Activated CD4-positive, alpha-beta memory T cell treated with anti-CD3 and anti-CD28 coated beads for 36 hours (primary cell): ENCODE measurements around the gene ST8SIA6. TPM values are rescaled to one million over a fixed set of nuclear protein-coding genes. Genes with fewer than 3 reads are reported as not detected.

ENCODE experiments used
- CTCF ChIA-PET: fragments of 350-600 bp; sonication (Branson Sonifier 250); formaldehyde crosslinking; loops from one replicate; lab custom pipeline; 2021; ENCODE audit warnings: antibody characterized with exemption, inconsistent platforms; lab: Charles Lee
- POLR2A ChIA-PET: fragments of 350-600 bp; sonication (Branson Sonifier 250); formaldehyde crosslinking; loops from one replicate; lab custom pipeline; 2021; ENCODE audit warnings: antibody characterized with exemption; lab: Charles Lee
- DNase-seq: peaks from one replicate; pipeline ENCODE4 v3.0.0-alpha.2; 2020
- H3K27ac Mint-ChIP-seq: one replicate; pipeline ENCODE4 v1.8.0; 2021; ENCODE audit warnings: mixed read lengths
- H3K27me3 Mint-ChIP-seq: one replicate; pipeline ENCODE4 v1.8.0; 2021; ENCODE audit warnings: mixed read lengths
- H3K36me3 Mint-ChIP-seq: one replicate; pipeline ENCODE4 v1.8.0; 2021; ENCODE audit warnings: mixed read lengths
- H3K4me1 Mint-ChIP-seq: one replicate; pipeline ENCODE4 v1.8.0; 2021; ENCODE audit warnings: low read depth, mixed read lengths
- H3K4me3 Mint-ChIP-seq: one replicate; pipeline ENCODE4 v1.8.0; 2021; ENCODE audit warnings: mild to moderate bottlenecking, mixed read lengths
- H3K9me3 Mint-ChIP-seq: one replicate; pipeline ENCODE4 v1.8.0; 2021; ENCODE audit warnings: mixed read lengths
- intact Hi-C: fragments of 100-400 bp; cut with micrococcal nuclease; formaldehyde crosslinking; loops from one replicate; pipeline ENCODE4 v1.15.1; 2023
- total RNA-seq, 2 experiments: library from RNA; stranded (reverse); gene quantifications; one replicate each; pipeline ENCODE4 v1.2.3, GENCODE V29; 2021

Gene ST8SIA6
- total RNA-seq, 2 experiments from 2014 or later: 0.38 TPM; not detected in 1

DNA sequence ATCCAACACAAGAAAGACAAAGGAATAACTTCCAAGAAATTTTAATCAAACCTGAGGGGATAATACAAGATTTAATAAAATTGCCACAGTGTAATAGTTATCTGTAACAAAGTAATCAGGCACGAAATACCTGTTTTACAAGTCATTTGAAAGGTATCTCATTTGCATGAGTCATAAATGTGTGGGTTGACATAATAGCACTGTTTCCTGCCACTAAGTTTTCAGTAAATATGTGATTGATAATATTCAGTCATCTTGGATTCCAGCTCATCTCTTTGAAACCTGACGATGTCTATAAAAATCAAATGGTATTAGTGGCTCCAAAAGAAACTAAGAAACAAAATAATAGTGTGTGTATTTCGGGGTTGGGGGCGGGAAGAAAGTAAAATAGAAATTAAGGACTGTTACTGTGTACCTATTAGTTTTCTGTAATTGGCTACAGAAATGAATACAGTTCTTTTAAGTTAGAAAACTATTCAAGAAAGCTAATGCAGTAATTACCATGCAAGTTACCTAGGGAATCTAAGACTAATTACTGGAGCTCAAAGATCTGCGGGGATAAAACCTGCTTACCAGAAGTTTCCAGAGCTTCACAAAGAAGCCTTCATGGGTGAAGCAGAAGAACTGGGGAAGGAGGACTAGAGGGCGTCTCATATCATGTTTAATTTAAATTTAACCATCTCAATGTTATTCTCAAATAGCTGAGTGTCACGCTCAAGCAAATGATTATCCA, 100.7 kb downstream of the ST8SIA6 start:
- Mint-ChIP-seq H3K4me1 (peaks cover 12% of the 10 kb centered on the region), H3K36me3 (no peaks in the 10 kb centered on the region), H3K9me3 (peaks cover 3% of the 10 kb centered on the region), H3K27me3 (peaks cover 14% of the 10 kb centered on the region), H3K4me3 (no peak overlapping the region), H3K27ac (no peak overlapping the region)
- intact Hi-C loops: no loop called here
- ChIA-PET CTCF (interaction anchor here (2.6 kb wide), 1 partner anchor 22 kb away, joined by 13 read pairs; no protein-coding TSS in a partner anchor), POLR2A (no interaction called here)
- DNase-seq: no peak

- Mint-ChIP-seq H3K9me3 (peaks cover 3% of the 10 kb centered on the region), H3K36me3 (no peaks in the 10 kb centered on the region), H3K27me3 (peaks cover 10% of the 10 kb centered on the region), H3K27ac (no peak overlapping the region), H3K4me3 (no peak overlapping the region), H3K4me1 (peaks cover 12% of the 10 kb centered on the region)
- POLR2A ChIA-PET: no interaction called here
- CTCF ChIA-PET: interaction anchor here (2.6 kb wide), 1 partner anchor 24 kb away, joined by 13 read pairs; no protein-coding TSS in a partner anchor
- no peak for DNase-seq
- intact Hi-C loops: no loop called here
Measured at GRCh38 chr10:17352583-17352982, 101.8 kb downstream of the ST8SIA6 start.

- Mint-ChIP-seq H3K4me3 (no peak overlapping the region), H3K9me3 (peaks cover 3% of the 10 kb centered on the region), H3K27me3 (peaks cover 9% of the 10 kb centered on the region), H3K4me1 (peaks cover 12% of the 10 kb centered on the region), H3K36me3 (no peaks in the 10 kb centered on the region), H3K27ac (no peak overlapping the region)
- CTCF ChIA-PET: interaction anchor here (2.6 kb wide), 1 partner anchor 25 kb away, joined by 13 read pairs; no protein-coding TSS in a partner anchor
- no peak for DNase-seq
- intact Hi-C loops: no loop called here
- POLR2A ChIA-PET: no interaction called here
Measured at GRCh38 chr10:17351506-17351905, 102.9 kb downstream of the ST8SIA6 start.

DNA sequence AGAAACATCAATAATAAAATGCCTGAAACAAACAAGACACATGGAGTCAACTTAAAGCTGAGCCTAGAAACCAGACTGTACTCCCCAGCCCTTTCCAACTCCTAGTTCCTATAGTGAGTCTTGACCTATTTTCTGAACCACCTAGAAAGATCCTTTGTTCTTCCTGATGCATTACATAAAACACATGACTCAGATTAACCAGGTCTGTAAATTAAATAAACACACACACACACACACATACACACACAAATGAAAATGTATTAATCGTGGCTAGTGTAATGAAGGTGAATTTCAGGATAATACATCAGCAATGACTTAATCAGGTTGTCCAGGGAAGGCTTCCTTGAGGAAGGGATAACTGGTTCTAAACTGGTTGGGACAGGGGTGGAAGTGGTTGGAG, 104.7 kb downstream of the ST8SIA6 start:
- no peak overlapping the region for H3K4me3 Mint-ChIP-seq
- H3K4me1 Mint-ChIP-seq: peaks cover 12% of the 10 kb centered on the region
- DNase-seq: no peak
- H3K36me3 Mint-ChIP-seq: no peaks in the 10 kb centered on the region
- H3K27me3 Mint-ChIP-seq: peaks cover 9% of the 10 kb centered on the region
- peaks cover 3% of the 10 kb centered on the region for H3K9me3 Mint-ChIP-seq
- POLR2A ChIA-PET: no interaction called here
- intact Hi-C loops: no loop called here
- H3K27ac Mint-ChIP-seq: no peak overlapping the region
- CTCF ChIA-PET: no interaction called here

GRCh38 chr10:17348501-17349349, 105.7 kb downstream of the ST8SIA6 start:
- peaks cover 6% of the 10 kb centered on the region for H3K4me1 Mint-ChIP-seq
- ChIA-PET CTCF (no interaction called here), POLR2A (no interaction called here)
- no peak overlapping the region for H3K27ac Mint-ChIP-seq
- no peak overlapping the region for H3K4me3 Mint-ChIP-seq
- no peak for DNase-seq
- peaks cover 9% of the 10 kb centered on the region for H3K27me3 Mint-ChIP-seq
- H3K9me3 Mint-ChIP-seq: peaks cover 3% of the 10 kb centered on the region
- no peaks in the 10 kb centered on the region for H3K36me3 Mint-ChIP-seq
- intact Hi-C loops: no loop called here

DNA sequence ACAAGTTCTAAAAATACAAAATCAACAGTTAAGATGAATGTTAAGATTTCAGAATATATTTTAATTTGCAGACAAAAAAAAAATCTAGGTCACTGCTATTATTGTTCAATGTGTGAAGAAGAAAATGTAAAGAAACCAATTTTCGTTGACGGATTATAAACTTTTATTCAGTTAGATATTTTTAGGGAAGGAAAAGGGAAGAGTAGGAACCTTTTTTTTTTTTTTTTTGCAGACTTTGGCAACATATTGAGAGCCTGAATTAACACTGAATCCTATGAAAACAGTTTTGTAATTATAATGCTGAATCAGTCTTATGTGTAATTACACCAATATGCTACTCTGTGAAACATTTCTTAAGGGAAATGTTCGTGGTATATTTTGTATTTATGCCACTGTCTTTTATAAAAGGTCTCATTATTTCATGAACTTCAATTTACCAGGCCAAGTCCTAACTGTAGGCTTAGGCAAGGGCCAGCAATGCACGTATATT, 106.3 kb downstream of the ST8SIA6 start:
- peaks cover 9% of the 10 kb centered on the region for H3K27me3 Mint-ChIP-seq
- intact Hi-C loops: no loop called here
- ChIA-PET POLR2A (no interaction called here), CTCF (no interaction called here)
- H3K27ac Mint-ChIP-seq: no peak overlapping the region
- no peaks in the 10 kb centered on the region for H3K36me3 Mint-ChIP-seq
- H3K9me3 Mint-ChIP-seq: peaks cover 3% of the 10 kb centered on the region
- no peaks in the 10 kb centered on the region for H3K4me1 Mint-ChIP-seq
- no peak overlapping the region for H3K4me3 Mint-ChIP-seq
- DNase-seq: no peak

DNA sequence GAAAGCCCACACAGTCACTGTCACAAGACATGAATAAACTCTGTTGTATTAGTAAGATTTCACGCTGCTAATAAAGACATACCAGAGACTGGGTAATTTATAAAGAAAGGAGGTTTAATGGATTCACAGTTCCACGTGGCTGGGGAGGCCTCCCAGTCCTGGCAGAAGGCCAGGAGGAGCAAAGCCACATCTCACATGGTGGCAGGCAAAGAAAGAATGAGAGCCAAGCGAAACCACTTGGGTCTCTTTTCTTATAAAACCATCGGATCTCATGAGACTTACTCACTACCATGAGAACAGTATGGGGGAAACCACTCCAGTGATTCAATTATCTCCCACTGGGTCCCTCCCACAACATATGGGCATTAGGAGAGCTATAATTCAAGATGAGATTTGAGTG, 110.2 kb downstream of the ST8SIA6 start:
- Mint-ChIP-seq H3K27ac (no peak overlapping the region), H3K27me3 (peaks cover 2% of the 10 kb centered on the region), H3K4me1 (no peaks in the 10 kb centered on the region), H3K4me3 (no peak overlapping the region), H3K9me3 (peaks cover 19% of the 10 kb centered on the region), H3K36me3 (peaks cover 4% of the 10 kb centered on the region)
- no peak for DNase-seq
- intact Hi-C loops: no loop called here
- CTCF ChIA-PET: no interaction called here
- POLR2A ChIA-PET: no interaction called here

GRCh38 chr10:17343118-17343517, 111.3 kb downstream of the ST8SIA6 start:
- H3K27ac Mint-ChIP-seq: no peak overlapping the region
- CTCF ChIA-PET: interaction anchor here (0.6 to 1.3 kb wide), 2 partner anchors 34 to 371 kb away, joined by 3 read pairs; no protein-coding TSS in a partner anchor
- DNase-seq: no peak
- intact Hi-C loops: no loop called here
- POLR2A ChIA-PET: no interaction called here
- H3K9me3 Mint-ChIP-seq: peaks cover 19% of the 10 kb centered on the region
- no peaks in the 10 kb centered on the region for H3K27me3 Mint-ChIP-seq
- H3K4me1 Mint-ChIP-seq: no peaks in the 10 kb centered on the region
- H3K36me3 Mint-ChIP-seq: peaks cover 4% of the 10 kb centered on the region
- H3K4me3 Mint-ChIP-seq: no peak overlapping the region

- Mint-ChIP-seq H3K36me3 (peaks cover 4% of the 10 kb centered on the region), H3K9me3 (peaks cover 19% of the 10 kb centered on the region), H3K4me1 (no peaks in the 10 kb centered on the region), H3K4me3 (no peak overlapping the region), H3K27me3 (no peaks in the 10 kb centered on the region), H3K27ac (no peak overlapping the region)
- intact Hi-C loops: no loop called here
- CTCF ChIA-PET: no interaction called here
- no peak for DNase-seq
- POLR2A ChIA-PET: no interaction called here
Measured at GRCh38 chr10:17340144-17340829, 114.1 kb downstream of the ST8SIA6 start.

- Mint-ChIP-seq H3K27ac (no peak overlapping the region), H3K4me1 (no peaks in the 10 kb centered on the region), H3K36me3 (peaks cover 1% of the 10 kb centered on the region), H3K9me3 (peaks cover 7% of the 10 kb centered on the region), H3K4me3 (no peak overlapping the region), H3K27me3 (no peaks in the 10 kb centered on the region)
- ChIA-PET POLR2A (no interaction called here), CTCF (no interaction called here)
- no peak for DNase-seq
- intact Hi-C loops: no loop called here
Measured at GRCh38 chr10:17335065-17335464, 119.3 kb downstream of the ST8SIA6 start.

- intact Hi-C loops: no loop called here
- ChIA-PET POLR2A (no interaction called here), CTCF (no interaction called here)
- Mint-ChIP-seq H3K9me3 (no peaks in the 10 kb centered on the region), H3K36me3 (no peaks in the 10 kb centered on the region), H3K27me3 (no peaks in the 10 kb centered on the region), H3K27ac (no peak overlapping the region), H3K4me3 (no peak overlapping the region), H3K4me1 (no peaks in the 10 kb centered on the region)
- no peak for DNase-seq
Measured at GRCh38 chr10:17330501-17330900, 123.9 kb downstream of the ST8SIA6 start.

GRCh38 chr10:17326377-17326776, 128.0 kb downstream of the ST8SIA6 start:
- no peak for DNase-seq
- CTCF ChIA-PET: no interaction called here
- no peaks in the 10 kb centered on the region for H3K9me3 Mint-ChIP-seq
- intact Hi-C loops: no loop called here
- H3K36me3 Mint-ChIP-seq: no peaks in the 10 kb centered on the region
- POLR2A ChIA-PET: no interaction called here
- H3K4me1 Mint-ChIP-seq: no peaks in the 10 kb centered on the region
- H3K27ac Mint-ChIP-seq: no peak overlapping the region
- H3K27me3 Mint-ChIP-seq: no peaks in the 10 kb centered on the region
- H3K4me3 Mint-ChIP-seq: no peak overlapping the region
